ENCODE measurements around the gene UBN2. TPM values are rescaled to one million over a fixed set of nuclear protein-coding genes. Genes with fewer than 3 reads are reported as not detected.
A peak's percentile ranks its signal among the peaks of the same experiment; 100 is the strongest.
"Not testable (repeated sequence)": the region's sequence is repeated elsewhere in the genome, so short reads cannot be mapped to it uniquely, and the experiment has no call there.

Gene UBN2
- total RNA-seq, 5 donors from 2014 or later (not counting 1 experiment from before 2014, with no cell fraction given), result 16.1 to 21.7 (median 17.7) TPM

- DNase-seq; H3K9me3 Mint-ChIP-seq; ATAC-seq (replicated peaks in 1 of 4); H3K4me3 ChIP-seq (ENCODE audit: control insufficient read depth in 1 of 2, extremely low read depth in 1 of 2, low read length in 1 of 2); H3K27me3 ChIP-seq (replicated peaks in 1 of 2; ENCODE audit: control insufficient read depth in 2 of 2, extremely low read depth in 1 of 2, insufficient read depth in 2 of 2, low read length in 1 of 2); H3K27ac ChIP-seq (ENCODE audit: low read length); H3K27me3 Mint-ChIP-seq; H3K4me1 ChIP-seq (ENCODE audit: control insufficient read depth in 1 of 2, extremely low read depth in 1 of 2, insufficient read depth in 2 of 2, low read length in 2 of 2); H3K9me3 ChIP-seq; H3K4me3 Mint-ChIP-seq; H3K36me3 Mint-ChIP-seq; H3K36me3 ChIP-seq (ENCODE audit: control insufficient read depth in 2 of 2, extremely low read depth in 1 of 2, insufficient read depth in 1 of 2, low read length in 1 of 2); H3K27ac Mint-ChIP-seq: not testable (repeated sequence)
- ChIA-PET CTCF (interaction anchor here in 1 of 2 donors (0.7 kb wide), 2 partner anchors 25 to 951 kb away, joined by 4 to 5 read pairs; no protein-coding TSS in a partner anchor), POLR2A (interaction anchor here in 1 of 2 donors (0.6 to 0.7 kb wide), 2 partner anchors 27 to 52 kb away, joined by 3 to 6 read pairs; no protein-coding TSS in a partner anchor)
- H3K4me1 Mint-ChIP-seq, result peaks cover 13 to 14% (median 14%) of the 10 kb centered on the region in 3 donors
- 100% methylated on average over 1 of the region's 13 CpGs for WGBS (ENCODE audit: insufficient coverage)
Observed at GRCh38 chr7:139333443-139333842, 102.4 kb downstream of the UBN2 start.

- Mint-ChIP-seq H3K4me3 (no peak overlapping the region), H3K27ac (no peak overlapping the region), H3K27me3 (no peaks in the 10 kb centered on the region), H3K9me3 (peaks cover 0 to 7% (median 3%) of the 10 kb centered on the region in 3 donors), H3K36me3 (no peaks in the 10 kb centered on the region), H3K4me1 (peaks cover 18 to 21% (median 19%) of the 10 kb centered on the region in 3 donors)
- no peak overlapping the region for H3K4me3 ChIP-seq (ENCODE audit: control insufficient read depth in 1 of 2, extremely low read depth in 1 of 2, low read length in 1 of 2)
- ChIA-PET CTCF (interaction anchor here in 1 of 2 donors (0.7 kb wide), 1 partner anchor 949 kb away, joined by 5 read pairs; no protein-coding TSS in a partner anchor), POLR2A (interaction anchor here in 1 of 2 donors (0.5 kb wide), 2 partner anchors 20 to 28 kb away, joined by 3 read pairs; no protein-coding TSS in a partner anchor)
- ATAC-seq (replicated peaks in 1 of 4) (no peak), DNase-seq (no peak)
- H3K9me3 ChIP-seq, result no peaks in the 10 kb centered on the region
- WGBS (ENCODE audit: insufficient coverage), result 89% methylated on average over 2 of the region's 4 CpGs
- no peaks in the 10 kb centered on the region for H3K36me3 ChIP-seq (ENCODE audit: control insufficient read depth in 2 of 2, extremely low read depth in 1 of 2, insufficient read depth in 1 of 2, low read length in 1 of 2)
- H3K27ac ChIP-seq (ENCODE audit: low read length), result no peak overlapping the region
- no peaks in the 10 kb centered on the region for H3K27me3 ChIP-seq (replicated peaks in 1 of 2; ENCODE audit: control insufficient read depth in 2 of 2, extremely low read depth in 1 of 2, insufficient read depth in 2 of 2, low read length in 1 of 2)
- H3K4me1 ChIP-seq (ENCODE audit: control insufficient read depth in 1 of 2, extremely low read depth in 1 of 2, insufficient read depth in 2 of 2, low read length in 2 of 2), result peaks cover 0 to 2% of the 10 kb centered on the region in 2 experiments
Observed at GRCh38 chr7:139334399-139335150, 103.5 kb downstream of the UBN2 start.

- Mint-ChIP-seq H3K27me3 (peaks cover 4 to 7% of the 10 kb centered on the region in 2 donors), H3K27ac (peak overlapping the region; percentile 41 to 83), H3K36me3 (peaks cover 4% of the 10 kb centered on the region), H3K4me1 (peaks cover 29 to 39% (median 33%) of the 10 kb centered on the region in 3 donors), H3K9me3 (peaks cover 0 to 3% (median 0%) of the 10 kb centered on the region in 3 donors), H3K4me3 (peak overlapping the region; percentile 96 to 99 (median 96))
- no peak overlapping the region for H3K27ac ChIP-seq (ENCODE audit: low read length)
- ChIA-PET CTCF (interaction anchor here (0.6 to 1.6 kb wide), 4 partner anchors 8 to 452 kb away, joined by 3 to 6 read pairs (median 3); partner anchors contain the start of gene LUC7L2 (in 1 of the 2)), POLR2A (interaction anchor here in 1 of 2 donors (1.0 kb wide), 1 partner anchor 34 kb away, joined by 4 read pairs; no protein-coding TSS in a partner anchor)
- H3K9me3 ChIP-seq, result no peaks in the 10 kb centered on the region
- DNase-seq (no peak), ATAC-seq (replicated peaks in 1 of 4) (no peak)
- 100% methylated on average over 2 of the region's 2 CpGs for WGBS (ENCODE audit: insufficient coverage)
- H3K27me3 ChIP-seq (replicated peaks in 1 of 2; ENCODE audit: control insufficient read depth in 2 of 2, extremely low read depth in 1 of 2, insufficient read depth in 2 of 2, low read length in 1 of 2), result no peaks in the 10 kb centered on the region
- peaks cover 8 to 26% of the 10 kb centered on the region in 2 experiments for H3K4me1 ChIP-seq (ENCODE audit: control insufficient read depth in 1 of 2, extremely low read depth in 1 of 2, insufficient read depth in 2 of 2, low read length in 2 of 2)
- H3K4me3 ChIP-seq (ENCODE audit: control insufficient read depth in 1 of 2, extremely low read depth in 1 of 2, low read length in 1 of 2), result no peak overlapping the region
- peaks cover 0 to under 1% of the 10 kb centered on the region in 2 donors for H3K36me3 ChIP-seq (ENCODE audit: control insufficient read depth in 2 of 2, extremely low read depth in 1 of 2, insufficient read depth in 1 of 2, low read length in 1 of 2)
Observed at GRCh38 chr7:139339025-139339424, 108.0 kb downstream of the UBN2 start.

- Mint-ChIP-seq H3K9me3 (peaks cover 0 to 3% (median 0%) of the 10 kb centered on the region in 3 donors), H3K27me3 (peaks cover 4 to 7% of the 10 kb centered on the region in 2 donors), H3K27ac (peak overlapping the region; percentile 97), H3K4me1 (peaks cover 31 to 39% (median 35%) of the 10 kb centered on the region in 3 donors), H3K36me3 (peaks cover 4% of the 10 kb centered on the region), H3K4me3 (peak overlapping the region; percentile 96 to 99 (median 96))
- 87% methylated on average over 8 of the region's 13 CpGs for WGBS (ENCODE audit: insufficient coverage)
- no peaks in the 10 kb centered on the region for H3K9me3 ChIP-seq
- ATAC-seq (replicated peaks in 1 of 4), result no peak
- H3K4me1 ChIP-seq (ENCODE audit: control insufficient read depth in 1 of 2, extremely low read depth in 1 of 2, insufficient read depth in 2 of 2, low read length in 2 of 2), result peaks cover 8 to 27% of the 10 kb centered on the region in 2 experiments
- H3K27ac ChIP-seq (ENCODE audit: low read length), result peak overlapping the region; percentile 97
- POLR2A ChIA-PET, result interaction anchor here (0.7 kb wide), 2 partner anchors 31 to 71 kb away, joined by 3 to 8 read pairs; no protein-coding TSS in a partner anchor
- peak in 1 of 35 experiments; percentile 21 for DNase-seq
- no peaks in the 10 kb centered on the region for H3K27me3 ChIP-seq (replicated peaks in 1 of 2; ENCODE audit: control insufficient read depth in 2 of 2, extremely low read depth in 1 of 2, insufficient read depth in 2 of 2, low read length in 1 of 2)
- peak overlapping the region in 1 of 2 donors; percentile 96 for H3K4me3 ChIP-seq (ENCODE audit: control insufficient read depth in 1 of 2, extremely low read depth in 1 of 2, low read length in 1 of 2)
- CTCF ChIA-PET, result interaction anchor here (0.6 to 1.6 kb wide), 6 partner anchors 9 to 453 kb away, joined by 3 to 6 read pairs (median 3); partner anchors contain the start of gene LUC7L2 (in 1 of the 2)
- H3K36me3 ChIP-seq (ENCODE audit: control insufficient read depth in 2 of 2, extremely low read depth in 1 of 2, insufficient read depth in 1 of 2, low read length in 1 of 2), result peaks cover 0 to 2% of the 10 kb centered on the region in 2 donors
Observed at GRCh38 chr7:139339698-139340036, 108.6 kb downstream of the UBN2 start.

- Histone ChIP-seq H3K27ac (ENCODE audit: low read length) (peak overlapping the region; percentile 97), H3K27me3 (replicated peaks in 1 of 2; ENCODE audit: control insufficient read depth in 2 of 2, extremely low read depth in 1 of 2, insufficient read depth in 2 of 2, low read length in 1 of 2) (no peaks in the 10 kb centered on the region), H3K36me3 (ENCODE audit: control insufficient read depth in 2 of 2, extremely low read depth in 1 of 2, insufficient read depth in 1 of 2, low read length in 1 of 2) (peaks cover 0 to 3% of the 10 kb centered on the region in 2 donors), H3K9me3 (no peaks in the 10 kb centered on the region), H3K4me1 (ENCODE audit: control insufficient read depth in 1 of 2, extremely low read depth in 1 of 2, insufficient read depth in 2 of 2, low read length in 2 of 2) (peaks cover 8 to 27% of the 10 kb centered on the region in 2 experiments), H3K4me3 (ENCODE audit: control insufficient read depth in 1 of 2, extremely low read depth in 1 of 2, low read length in 1 of 2) (peak overlapping the region; percentile 81 to 96)
- WGBS (ENCODE audit: insufficient coverage), result 2% methylated on average over 57 of the region's 66 CpGs
- peak; percentile 94 to 100 (median 99) for DNase-seq
- peaks cover 6% of the 10 kb centered on the region for H3K36me3 Mint-ChIP-seq
- H3K27me3 Mint-ChIP-seq, result peaks cover 4 to 7% of the 10 kb centered on the region in 2 donors
- peaks cover 0 to 3% (median 0%) of the 10 kb centered on the region in 3 donors for H3K9me3 Mint-ChIP-seq
- CTCF ChIA-PET, result interaction anchor here (0.6 to 1.6 kb wide), 6 partner anchors 12 to 1667 kb away, joined by 3 to 6 read pairs (median 3); partner anchors contain the start of gene LUC7L2 (in 1 of the 2)
- H3K4me3 Mint-ChIP-seq, result peak overlapping the region; percentile 96 to 99 (median 96)
- POLR2A ChIA-PET, result interaction anchor here (0.6 to 0.7 kb wide), 3 partner anchors 30 to 71 kb away, joined by 3 to 8 read pairs (median 6); no protein-coding TSS in a partner anchor
- peak; percentile 86 to 88 (median 88) for ATAC-seq (replicated peaks in 1 of 4)
- peak overlapping the region; percentile 97 for H3K27ac Mint-ChIP-seq
- H3K4me1 Mint-ChIP-seq, result peaks cover 33 to 43% (median 38%) of the 10 kb centered on the region in 3 donors
Observed at GRCh38 chr7:139340037-139340807, 109.2 kb downstream of the UBN2 start.

Measured in T-cell (primary cell).